OCI-LY7 (cell line): ENCODE measurements around the gene ROPN1L. TPM values are rescaled to one million over a fixed set of nuclear protein-coding genes. Genes with fewer than 3 reads are reported as not detected.

ENCODE experiments used
- BruUV-seq: library from RNA; stranded (reverse); fragments of 400-500 nt; replicated peaks from 2 replicates; lab custom pipeline; 2021; lab: Mats Ljungman, UMichigan
- CTCF ChIA-PET: fragments of 300-600 bp; sonication (Branson Sonifier 250); formaldehyde crosslinking; loops from one replicate; lab custom pipeline; 2022; ENCODE audit warnings: antibody characterized with exemption; ENCODE audit not compliant: unreplicated experiment; lab: Charles Lee
- POLR2A ChIA-PET: fragments of 300-600 bp; sonication (Branson Sonifier 250); formaldehyde crosslinking; loops from one replicate; lab custom pipeline; 2022; ENCODE audit warnings: antibody characterized with exemption; lab: Charles Lee
- DNase-seq: peaks from one replicate; pipeline ENCODE4 v3.0.0-alpha.2; 2015; ENCODE audit warnings: low spot score
- H2AFZ ChIP-seq: fragments of 200-600 bp; sonication (generic), shearing (Covaris generic); 2 replicates; pipeline ENCODE4 v1.6.1; 2014; ENCODE audit warnings: mild to moderate bottlenecking, antibody characterized with exemption, low read length, moderate library complexity
- H3K27ac ChIP-seq: fragments of 200-600 bp; sonication (generic); 2 replicates; pipeline ENCODE4 v1.5.1; 2014; ENCODE audit warnings: mixed run types, low read depth, mild to moderate bottlenecking, moderate library complexity, low read length, inconsistent platforms; ENCODE audit not compliant: poor library complexity, severe bottlenecking
- H3K36me3 ChIP-seq: fragments of 200-600 bp; sonication (generic); 2 replicates; pipeline ENCODE4 v1.6.1; 2014; ENCODE audit warnings: mild to moderate bottlenecking, antibody characterized with exemption, low read length, moderate library complexity, mixed read lengths; ENCODE audit not compliant: insufficient read depth
- H3K4me1 ChIP-seq: fragments of 200-600 bp; sonication (generic); 2 replicates; pipeline ENCODE4 v1.5.1; 2014; ENCODE audit warnings: mild to moderate bottlenecking, low read length; ENCODE audit not compliant: insufficient read depth, poor library complexity, severe bottlenecking
- H3K4me2 ChIP-seq: fragments of 200-600 bp; sonication (generic); 2 replicates; pipeline ENCODE4 v1.6.1; 2014; ENCODE audit warnings: mild to moderate bottlenecking, low read length
- H3K4me3 ChIP-seq: fragments of 200-600 bp; sonication (generic); 2 replicates; pipeline ENCODE4 v1.5.1; 2014; ENCODE audit warnings: mild to moderate bottlenecking, low read depth, low read length; ENCODE audit not compliant: poor library complexity, severe bottlenecking
- H3K79me2 ChIP-seq: fragments of 200-600 bp; sonication (generic); 2 replicates; pipeline ENCODE4 v1.6.1; 2016; ENCODE audit warnings: low read depth, mild to moderate bottlenecking, low read length, moderate library complexity, mixed read lengths; ENCODE audit not compliant: insufficient read depth
- H3K9me2 ChIP-seq: fragments of 200-600 bp; sonication (generic); 2 replicates; pipeline ENCODE4 v1.6.1; 2016; ENCODE audit warnings: mild to moderate bottlenecking, low read length, mixed read lengths; ENCODE audit not compliant: insufficient read depth
- H3K9me3 ChIP-seq: fragments of 200-600 bp; sonication (generic); 2 replicates; pipeline ENCODE4 v1.6.1; 2014; ENCODE audit warnings: mild to moderate bottlenecking, mixed run types, low read length, mixed read lengths
- H4K20me1 ChIP-seq: fragments of 200-600 bp; sonication (generic); 2 replicates; pipeline ENCODE4 v1.6.1; 2014; ENCODE audit warnings: mild to moderate bottlenecking, antibody characterized with exemption, low read length, moderate library complexity, mixed read lengths; ENCODE audit not compliant: insufficient read depth
- EZH2phosphoT487 ChIP-seq: fragments of 200-600 bp; sonication (generic); IDR thresholded peaks from 2 replicates; pipeline ENCODE4 v1.6.1; 2018; ENCODE audit warnings: low read depth, borderline replicate concordance, mild to moderate bottlenecking, mixed run types, antibody characterized with exemption, low read length, moderate library complexity, mixed read lengths
- intact Hi-C: fragments of 100-400 bp; cut with micrococcal nuclease; formaldehyde crosslinking; loops from one replicate; pipeline ENCODE4 v1.10.0; 2022; ENCODE audit not compliant: unreplicated experiment
- total RNA-seq, 2 experiments: library from RNA; depleted of rRNA in 1 of 2; stranded (reverse); fragments of >200 nt in 1 of 2; shearing (Covaris generic) in 1 of 2; gene quantifications; 2 replicates each; pipeline ENCODE4 v1.2.3, GENCODE V29; 2014 to 2022
- TF ChIP-seq, protein P1 (sequence below): fragments of 200-600 bp; sonication (generic); conservative IDR thresholded peaks from 2 replicates; pipeline ENCODE4 v1.5.1; 2014; ENCODE audit warnings: mild to moderate bottlenecking, antibody characterized with exemption, low read length, moderate library complexity, mixed read lengths

ROPN1L gene
- total RNA-seq, 2 experiments from 2014 or later: 0.35 to 0.36 TPM

DNA sequence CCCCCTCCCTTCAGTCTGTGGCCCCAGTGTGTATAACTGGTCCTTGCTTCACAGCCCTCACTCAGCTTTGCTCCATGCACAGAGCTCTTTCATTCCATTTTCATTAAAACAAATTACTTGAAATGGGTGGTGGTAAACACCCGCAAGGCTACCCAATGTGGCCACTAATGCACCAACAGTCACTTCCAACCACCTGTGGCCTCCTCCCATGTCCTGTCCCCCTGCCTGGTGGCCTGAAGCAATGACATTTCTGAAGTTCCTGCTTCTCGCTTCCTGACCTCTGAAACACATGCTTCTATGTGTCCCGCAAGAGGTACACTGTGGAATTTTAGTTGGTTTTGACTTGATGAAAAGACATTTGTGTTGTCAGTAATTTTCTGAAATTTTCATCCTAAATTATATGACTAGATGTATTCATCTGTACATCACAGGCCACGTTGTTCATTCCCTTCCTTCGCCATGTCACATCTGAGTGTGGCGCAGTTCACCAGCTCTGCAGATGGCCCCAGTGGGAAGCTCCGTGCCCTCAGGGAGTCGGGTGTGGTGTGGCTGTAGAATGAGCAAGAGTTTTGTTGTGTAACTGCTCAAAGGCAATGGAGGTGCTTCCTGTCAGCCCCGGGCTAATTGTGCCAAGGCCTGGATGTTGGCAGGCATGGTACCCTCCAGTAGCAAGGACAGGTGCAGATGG is 9.6 kb downstream of the ROPN1L start:
- H3K4me2 ChIP-seq: no peak overlapping the region
- H3K36me3 ChIP-seq: no peaks in the 10 kb centered on the region
- ChIA-PET POLR2A (interaction anchor here (0.5 to 2.2 kb wide), 3 partner anchors 23 to 176 kb away, joined by 3 to 9 read pairs (median 5); no protein-coding TSS in a partner anchor), CTCF (interaction anchor here (0.6 to 2.4 kb wide), 4 partner anchors 133 to 181 kb away, joined by 3 to 8 read pairs (median 3); no protein-coding TSS in a partner anchor)
- no peak overlapping the region for H3K4me3 ChIP-seq
- no peaks in the 10 kb centered on the region for H4K20me1 ChIP-seq
- no peak overlapping the region for H2AFZ ChIP-seq
- no TSS peak for BruUV-seq
- TF ChIP-seq, protein P1, sequence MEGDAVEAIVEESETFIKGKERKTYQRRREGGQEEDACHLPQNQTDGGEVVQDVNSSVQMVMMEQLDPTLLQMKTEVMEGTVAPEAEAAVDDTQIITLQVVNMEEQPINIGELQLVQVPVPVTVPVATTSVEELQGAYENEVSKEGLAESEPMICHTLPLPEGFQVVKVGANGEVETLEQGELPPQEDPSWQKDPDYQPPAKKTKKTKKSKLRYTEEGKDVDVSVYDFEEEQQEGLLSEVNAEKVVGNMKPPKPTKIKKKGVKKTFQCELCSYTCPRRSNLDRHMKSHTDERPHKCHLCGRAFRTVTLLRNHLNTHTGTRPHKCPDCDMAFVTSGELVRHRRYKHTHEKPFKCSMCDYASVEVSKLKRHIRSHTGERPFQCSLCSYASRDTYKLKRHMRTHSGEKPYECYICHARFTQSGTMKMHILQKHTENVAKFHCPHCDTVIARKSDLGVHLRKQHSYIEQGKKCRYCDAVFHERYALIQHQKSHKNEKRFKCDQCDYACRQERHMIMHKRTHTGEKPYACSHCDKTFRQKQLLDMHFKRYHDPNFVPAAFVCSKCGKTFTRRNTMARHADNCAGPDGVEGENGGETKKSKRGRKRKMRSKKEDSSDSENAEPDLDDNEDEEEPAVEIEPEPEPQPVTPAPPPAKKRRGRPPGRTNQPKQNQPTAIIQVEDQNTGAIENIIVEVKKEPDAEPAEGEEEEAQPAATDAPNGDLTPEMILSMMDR: no peak
- no peak for TF ChIP-seq EZH2phosphoT487
- DNase-seq: no peak
- no peak overlapping the region for H3K27ac ChIP-seq
- H3K9me2 ChIP-seq: no peaks in the 10 kb centered on the region
- no peaks in the 10 kb centered on the region for H3K9me3 ChIP-seq
- intact Hi-C loops: loop anchor here (10.0 kb wide), 2 partner anchors 314 to 414 kb away; partner anchors contain the start of gene DAP
- peaks cover 5% of the 10 kb centered on the region for H3K4me1 ChIP-seq
- H3K79me2 ChIP-seq: no peaks in the 10 kb centered on the region

DNA sequence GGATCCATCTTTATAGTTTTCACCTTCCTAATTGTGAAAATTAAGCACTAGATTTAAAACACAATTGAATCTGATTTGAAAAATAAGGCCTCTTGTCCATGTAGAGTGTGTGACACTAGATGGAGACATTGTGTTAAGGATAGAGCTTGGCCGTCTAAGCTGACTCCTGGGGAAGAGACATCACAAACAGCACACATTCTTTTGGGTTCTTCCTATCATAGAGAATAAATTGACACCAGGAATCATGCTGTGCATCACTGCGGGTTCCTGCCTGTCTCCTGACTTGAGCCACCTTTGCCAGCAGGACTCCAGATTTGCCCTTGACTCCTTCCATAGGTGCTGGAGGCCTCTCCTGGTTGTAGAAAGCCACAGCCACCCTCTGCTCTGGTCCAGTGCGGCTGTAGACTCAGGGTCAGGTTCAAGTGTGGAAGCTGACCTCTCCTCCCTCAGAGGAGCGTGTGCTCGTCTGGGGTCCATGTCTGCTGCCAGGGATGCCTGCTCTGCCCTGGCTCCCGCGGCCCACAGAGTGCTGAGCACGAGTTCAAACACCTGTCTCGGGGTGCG is 11.2 kb downstream of the ROPN1L start:
- Histone ChIP-seq H3K4me3 (no peak overlapping the region), H3K9me2 (no peaks in the 10 kb centered on the region), H3K27ac (no peak overlapping the region), H3K9me3 (no peaks in the 10 kb centered on the region), H4K20me1 (no peaks in the 10 kb centered on the region), H3K36me3 (no peaks in the 10 kb centered on the region), H3K4me2 (no peak overlapping the region), H3K4me1 (peaks cover 5% of the 10 kb centered on the region), H3K79me2 (no peaks in the 10 kb centered on the region), H2AFZ (no peak overlapping the region)
- TF ChIP-seq EZH2phosphoT487: no peak
- TF ChIP-seq, protein P1: peak; percentile 94
- DNase-seq: peak; percentile 82
- intact Hi-C loops: loop anchor here (1.0 to 10.0 kb wide), 5 partner anchors 154 to 412 kb away; partner anchors contain the start of gene DAP
- ChIA-PET POLR2A (interaction anchor here (1.0 to 2.2 kb wide), 3 partner anchors 174 to 179 kb away, joined by 3 to 12 read pairs (median 9); no protein-coding TSS in a partner anchor), CTCF (interaction anchor here (1.2 to 1.8 kb wide), 2 partner anchors 175 to 182 kb away, joined by 3 to 11 read pairs; no protein-coding TSS in a partner anchor)
- no TSS peak for BruUV-seq
